GM18907 (cell line): ENCODE measurements around the gene TRIM62.

Experiments used
- ATAC-seq: cut with Tn5 transposase; IDR thresholded peaks from one replicate; pipeline ENCODE4 v1.9.1; 2021; ENCODE audit warnings: mild to moderate bottlenecking, moderate library complexity; ENCODE audit not compliant: unreplicated experiment

The TRIM62 gene

GRCh38 chr1:33180911-33181890 is 642 bp downstream of the TRIM62 start:
- peak; percentile 58 for ATAC-seq

DNA sequence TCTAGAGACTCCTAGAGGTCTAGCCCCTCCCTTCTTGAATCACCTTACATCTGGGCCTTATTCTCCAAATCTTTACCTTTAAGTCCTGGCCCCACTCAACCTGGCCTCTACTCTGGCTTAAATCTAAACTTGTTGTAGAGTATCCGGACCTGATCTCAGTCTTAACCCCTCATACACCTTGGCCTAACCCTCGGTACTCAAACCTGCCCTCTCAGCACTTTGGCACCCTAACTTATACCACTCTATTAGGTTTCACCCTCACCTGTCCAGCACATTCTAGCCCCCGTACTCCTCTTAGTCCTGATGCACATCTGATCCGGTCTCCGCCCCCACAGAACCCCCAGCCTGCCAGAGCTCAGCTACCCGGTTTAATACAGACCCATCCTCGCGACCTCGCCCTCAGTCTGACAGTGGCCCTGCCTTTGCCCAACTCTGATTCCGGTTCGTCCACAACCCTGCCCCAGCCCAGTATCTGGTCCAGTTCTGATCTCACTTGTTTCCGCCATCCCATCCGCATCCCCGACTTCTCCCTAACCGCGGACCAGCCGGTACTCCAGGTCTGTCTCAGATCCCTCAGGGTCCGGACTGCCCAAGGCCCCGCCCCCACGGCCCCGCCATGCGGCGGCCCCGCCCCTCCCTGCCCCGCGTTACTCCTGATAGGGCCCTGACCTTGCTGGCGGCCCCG is 1.5 kb downstream of the TRIM62 start:
- ATAC-seq, result no peak

DNA sequence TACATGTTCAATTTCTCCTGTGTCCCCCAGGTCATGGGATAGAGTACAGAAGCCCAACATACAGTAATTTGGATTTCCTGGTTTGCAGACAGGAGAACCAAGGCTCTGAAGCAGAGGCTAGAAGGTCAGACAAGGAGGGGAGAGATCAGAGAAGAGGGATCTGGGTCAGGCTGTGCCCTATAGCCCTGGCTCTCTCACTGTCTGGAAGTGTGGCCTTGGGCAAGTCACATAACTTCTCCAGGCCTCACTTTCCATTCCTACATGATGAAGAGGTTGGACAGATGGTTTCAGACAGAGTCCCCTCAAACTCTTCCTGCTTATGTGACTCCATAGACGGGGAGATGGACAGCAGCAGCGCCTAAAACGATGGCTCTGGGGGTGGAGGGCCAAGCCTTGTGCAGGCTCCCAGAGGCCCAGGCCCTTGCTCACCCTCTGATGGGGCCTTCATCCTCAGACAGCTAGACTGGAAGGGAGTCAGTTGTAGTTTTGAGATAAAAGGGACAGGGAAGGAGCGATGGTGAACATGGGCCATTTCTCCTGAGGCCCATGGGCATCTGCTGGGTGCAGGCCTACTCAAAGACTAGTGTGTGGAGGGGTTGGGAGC is 2.9 kb downstream of the TRIM62 start:
- no peak for ATAC-seq

GRCh38 chr1:33177996-33178540 is 3.8 kb downstream of the TRIM62 start:
- ATAC-seq, result no peak

DNA sequence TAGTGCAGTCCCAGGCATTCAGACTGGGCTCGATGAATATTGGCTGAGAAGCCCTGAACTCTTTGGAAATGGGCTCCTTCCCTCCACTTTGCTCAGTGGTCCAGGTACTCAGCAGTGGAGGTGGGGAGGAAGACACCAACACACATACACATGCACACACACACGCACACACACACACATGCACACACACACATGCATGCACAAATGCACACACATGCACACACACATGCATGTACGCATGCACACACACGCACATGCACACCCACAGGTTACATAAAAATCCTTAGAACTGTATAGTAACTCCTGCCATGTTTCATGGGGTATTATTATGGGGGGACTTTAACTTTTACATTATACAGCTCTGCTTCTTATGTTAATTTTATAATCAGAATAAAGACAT is 5.0 kb downstream of the TRIM62 start:
- ATAC-seq, result no peak

DNA sequence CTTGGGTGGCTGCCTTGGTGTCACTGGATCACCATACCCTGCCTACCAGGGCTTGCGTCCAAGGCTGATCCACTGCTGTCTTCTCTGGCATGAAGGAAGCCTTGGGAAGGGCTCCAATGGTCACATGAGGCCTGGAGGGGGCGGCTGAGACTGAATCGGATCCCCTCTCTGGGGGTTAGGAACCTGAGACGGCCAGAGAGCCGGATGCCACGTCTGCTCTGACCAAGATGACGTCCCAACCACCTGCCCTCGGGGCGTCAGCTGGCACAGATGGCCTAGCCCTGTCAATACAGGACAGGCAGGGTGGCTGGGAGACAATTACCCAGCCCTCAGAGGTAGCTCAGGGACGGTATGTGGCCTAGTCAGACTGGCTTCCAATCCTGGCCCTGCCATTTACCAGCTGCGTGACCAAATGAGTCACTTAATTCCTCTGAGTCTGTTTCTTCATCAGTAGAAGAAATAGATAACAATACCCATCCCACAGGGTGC is 5.4 kb downstream of the TRIM62 start:
- no peak for ATAC-seq

- ATAC-seq, result no peak
These were observed 6.0 kb downstream of the TRIM62 start for GRCh38 chr1:33175865-33176264.

DNA sequence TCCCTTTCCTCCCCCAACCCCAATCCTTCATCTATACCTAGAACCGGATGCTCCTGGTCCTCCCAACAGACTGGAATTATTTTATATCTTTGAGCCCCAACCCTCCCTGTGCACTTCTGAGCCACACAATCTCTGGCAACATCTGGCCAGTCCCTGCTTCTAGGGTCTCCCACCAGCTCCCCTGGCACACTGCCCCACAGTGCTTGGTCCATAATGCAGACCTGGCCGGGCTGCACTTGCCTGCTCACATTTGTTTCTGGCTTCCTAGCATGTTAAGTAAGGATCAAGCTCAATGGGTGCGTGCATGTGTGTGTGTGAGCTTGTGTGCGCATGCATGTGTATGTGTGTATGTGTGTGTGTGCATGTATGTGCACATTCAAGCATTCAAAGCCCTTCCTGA is 8.8 kb downstream of the TRIM62 start:
- no peak for ATAC-seq

- no peak for ATAC-seq
These were observed 9.6 kb downstream of the TRIM62 start for GRCh38 chr1:33171977-33172813.

- no peak for ATAC-seq
These were observed 11.2 kb downstream of the TRIM62 start for GRCh38 chr1:33170351-33171274.

DNA sequence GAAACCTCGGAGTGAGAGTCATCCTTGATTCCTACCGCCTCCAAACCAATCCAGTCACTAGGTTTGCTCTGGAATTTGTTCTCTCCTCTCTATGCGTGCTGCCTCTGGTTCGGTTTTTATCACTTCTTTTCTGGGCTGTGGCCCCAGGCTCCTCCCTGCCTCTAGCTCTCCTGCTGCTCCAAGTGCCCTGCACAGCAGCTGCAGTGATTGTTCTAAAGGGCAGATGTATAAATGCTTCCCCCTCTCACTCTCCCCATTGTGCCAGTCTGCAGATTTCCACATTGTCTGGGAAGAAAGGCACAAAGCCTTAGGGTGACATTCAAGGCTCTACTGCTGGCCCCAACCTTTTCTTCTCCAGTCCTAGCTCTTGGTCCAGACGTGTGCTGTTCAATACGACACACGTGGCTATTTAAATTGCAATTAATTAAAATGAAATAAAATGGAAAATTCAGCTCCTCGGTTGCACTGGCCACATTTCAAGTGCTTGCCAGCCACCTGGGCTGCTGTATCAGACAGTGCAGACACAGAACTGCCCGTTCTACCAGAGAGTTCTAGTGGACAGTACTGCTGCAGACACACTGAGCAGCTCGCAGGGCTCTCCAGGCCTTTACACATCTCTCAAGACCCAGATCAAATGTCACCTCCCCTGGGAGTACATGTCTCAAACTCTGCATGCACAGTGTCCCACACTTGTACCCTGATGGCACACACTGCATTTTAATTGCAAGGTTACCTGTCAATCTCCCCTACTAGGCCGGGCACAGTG is 12.4 kb downstream of the TRIM62 start:
- ATAC-seq, result no peak

- no peak for ATAC-seq
These were observed 13.1 kb downstream of the TRIM62 start for GRCh38 chr1:33168556-33169289.

DNA sequence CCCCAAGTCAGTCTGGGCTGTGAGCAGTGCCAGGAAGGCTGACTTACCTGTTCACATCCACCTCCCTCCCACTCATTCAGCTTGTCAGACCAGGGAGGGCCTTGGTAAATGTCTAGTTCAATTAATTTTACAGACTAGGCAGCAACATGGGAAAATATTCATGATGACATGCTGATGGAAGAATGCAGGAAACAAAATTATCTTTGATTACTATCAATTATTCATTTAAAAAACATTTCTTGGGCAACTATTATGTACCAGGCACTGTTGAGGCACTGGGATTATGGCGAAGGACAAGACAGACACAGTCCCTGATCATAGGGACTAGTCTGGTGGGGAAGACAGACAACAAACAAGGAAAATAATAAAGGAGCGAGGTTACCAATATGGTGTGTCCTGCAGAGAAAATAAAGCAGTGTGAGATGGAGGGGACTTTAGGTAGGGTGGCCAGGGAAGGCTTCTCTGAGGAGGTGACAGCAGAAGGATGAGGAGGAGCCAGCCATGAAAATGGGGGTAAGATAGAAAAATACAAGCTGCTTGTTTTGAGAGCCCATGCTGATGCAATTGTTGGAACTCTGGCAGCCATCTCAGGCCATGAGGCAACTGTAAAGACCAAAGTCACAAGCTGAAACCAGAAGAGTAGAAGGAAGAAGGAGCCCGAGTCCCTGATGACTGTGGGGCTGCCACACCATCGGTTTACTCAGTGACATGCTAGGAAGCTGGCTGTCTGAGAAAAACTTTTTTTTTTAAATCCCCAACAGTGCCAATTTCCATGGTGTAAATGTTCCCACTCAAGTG is 14.0 kb downstream of the TRIM62 start:
- no peak for ATAC-seq

- ATAC-seq, result no peak
These were observed 16.0 kb downstream of the TRIM62 start for GRCh38 chr1:33165809-33166208.

DNA sequence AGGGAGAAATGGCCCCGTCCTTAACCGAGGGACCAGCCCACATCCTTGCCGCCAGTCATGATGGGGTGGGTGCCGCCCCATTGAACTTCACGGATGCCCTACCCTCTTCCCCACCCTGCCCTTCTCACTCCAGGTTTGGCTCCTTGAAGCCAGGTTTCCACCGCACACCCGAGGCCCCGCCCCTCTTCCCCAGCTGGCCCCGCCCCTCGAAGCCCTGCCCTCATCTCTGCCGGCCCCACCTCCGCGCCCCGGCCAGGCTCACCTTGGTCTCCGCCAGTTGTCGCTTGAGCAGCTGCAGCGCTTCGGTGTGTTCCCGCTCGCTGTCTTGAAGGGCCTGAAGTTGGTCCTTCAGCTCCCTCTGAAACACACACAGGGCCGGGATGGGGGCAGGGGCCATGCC is 16.6 kb downstream of the TRIM62 start:
- no peak for ATAC-seq

- ATAC-seq, result no peak
These were observed 18.0 kb downstream of the TRIM62 start for GRCh38 chr1:33163621-33164519.
